Central memory CD8-positive, alpha-beta T cell (primary cell): ENCODE data around the gene ERAS.

ENCODE experiments used
- ATAC-seq: fragments of 150-1000 bp; cut with Tn5 transposase; replicated peaks from 2 replicates; pipeline ENCODE4 v1.10.0; 2022; ENCODE audit warnings: mild to moderate bottlenecking, moderate FRiP score, moderate number of reproducible peaks; ENCODE audit not compliant: poor library complexity, severe bottlenecking; ENCODE audit errors: extremely low read depth
- DNase-seq, 2 donors: peaks; one replicate each; pipeline ENCODE4 v3.0.0; 2021; ENCODE audit warnings: low spot score in 2 of 2
- H3K27ac Mint-ChIP-seq: one replicate; pipeline ENCODE4 v1.8.0; 2022; ENCODE audit warnings: low read depth, mild to moderate bottlenecking, moderate library complexity, mixed read lengths
- H3K27me3 Mint-ChIP-seq: one replicate; pipeline ENCODE4 v1.8.0; 2022; ENCODE audit warnings: mixed read lengths
- H3K36me3 Mint-ChIP-seq: one replicate; pipeline ENCODE4 v1.8.0; 2022; ENCODE audit warnings: mild to moderate bottlenecking, moderate library complexity, mixed read lengths; ENCODE audit not compliant: insufficient read depth
- H3K4me1 Mint-ChIP-seq: one replicate; pipeline ENCODE4 v1.8.0; 2022; ENCODE audit warnings: mixed read lengths
- H3K4me3 Mint-ChIP-seq: one replicate; pipeline ENCODE4 v1.8.0; 2022; ENCODE audit warnings: mild to moderate bottlenecking, moderate library complexity, mixed read lengths
- H3K9me3 Mint-ChIP-seq: one replicate; pipeline ENCODE4 v1.8.0; 2022; ENCODE audit warnings: mixed read lengths

Gene ERAS, protein sequence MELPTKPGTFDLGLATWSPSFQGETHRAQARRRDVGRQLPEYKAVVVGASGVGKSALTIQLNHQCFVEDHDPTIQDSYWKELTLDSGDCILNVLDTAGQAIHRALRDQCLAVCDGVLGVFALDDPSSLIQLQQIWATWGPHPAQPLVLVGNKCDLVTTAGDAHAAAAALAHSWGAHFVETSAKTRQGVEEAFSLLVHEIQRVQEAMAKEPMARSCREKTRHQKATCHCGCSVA

DNA sequence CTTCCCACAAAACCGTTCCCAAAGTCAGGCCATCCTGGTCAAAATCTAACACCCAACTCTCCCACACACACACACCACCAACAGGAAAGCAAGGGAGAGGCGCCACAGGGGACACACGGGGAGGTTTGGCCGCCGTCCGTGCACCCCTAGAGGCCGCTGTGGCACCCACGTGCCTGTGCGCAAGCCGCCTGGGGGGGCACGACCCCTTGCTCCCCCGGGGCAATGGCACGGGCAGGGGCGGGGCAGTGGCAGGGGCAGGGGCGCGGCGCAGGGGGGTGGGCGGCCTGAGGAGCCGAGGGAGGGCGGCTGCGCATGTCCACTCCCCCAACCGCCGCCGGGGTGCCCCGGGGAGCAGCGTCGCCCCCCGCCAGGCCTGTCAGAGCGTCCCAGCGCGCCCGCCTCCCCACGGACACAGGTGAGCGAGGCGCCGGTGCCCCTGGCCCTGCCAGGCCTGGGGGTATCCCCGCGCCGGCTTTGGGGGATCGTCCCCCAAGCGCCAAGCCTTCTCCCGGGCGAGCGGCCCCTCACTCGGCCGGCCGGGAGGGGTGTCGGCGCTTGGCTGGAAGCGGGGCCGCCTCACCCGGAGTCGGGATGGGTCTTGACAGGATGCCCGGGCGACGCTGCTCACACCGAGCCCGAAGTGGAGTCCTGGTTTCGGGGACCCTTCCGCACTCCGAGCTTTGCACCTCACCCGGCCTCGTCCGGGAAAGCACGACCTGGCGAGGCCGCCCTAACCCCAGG is at the start of gene ERAS:
Gene ERAS (plus strand): TSS at position 379 of the 741 bp plus-strand sequence. CDS start 2,611 bp downstream, outside the sequence.
- no peak for ATAC-seq

DNA sequence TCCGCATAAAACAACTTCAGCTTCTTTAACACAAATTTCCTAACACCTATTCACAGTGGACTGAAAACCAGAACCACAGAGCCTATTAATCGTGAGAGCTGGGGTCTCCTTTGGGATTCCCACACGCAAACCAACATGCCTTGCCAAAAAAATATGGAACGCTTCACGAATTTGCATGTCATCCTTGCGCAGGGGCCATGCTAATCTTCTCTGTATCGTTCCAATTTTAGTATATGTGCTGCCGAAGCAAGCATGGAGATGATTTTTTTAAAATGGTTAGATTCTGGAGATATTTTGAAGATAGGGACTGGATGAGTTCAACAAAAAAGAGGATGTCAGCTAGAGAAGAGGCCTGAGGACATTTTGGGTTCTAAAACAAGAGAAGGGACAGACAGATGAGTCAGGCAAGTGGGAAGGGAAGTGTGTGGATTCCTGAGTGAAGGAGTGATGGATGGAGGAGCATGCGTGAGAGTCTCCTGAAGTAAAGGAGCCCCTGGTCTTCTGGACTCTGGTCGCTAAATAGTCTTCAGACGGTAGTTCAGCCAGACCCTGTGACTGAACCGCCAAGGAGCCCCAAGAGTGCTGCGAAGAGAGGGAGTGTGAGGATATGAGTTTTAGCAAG is 49.4 kb upstream of the ERAS start:
- no peak for DNase-seq

More for the DNA sequence above, at the start of gene ERAS:
- H3K4me1 Mint-ChIP-seq, result peaks cover 4% of the 10 kb centered on the region
- H3K27me3 Mint-ChIP-seq, result peaks cover 19% of the 10 kb centered on the region
- no peaks in the 10 kb centered on the region for H3K9me3 Mint-ChIP-seq
- H3K4me3 Mint-ChIP-seq, result peak within 1 kb of the TSS; percentile 59
- H3K27ac Mint-ChIP-seq, result no peak within 1 kb of the TSS
- no peak for DNase-seq
- peaks cover 5% of the 10 kb centered on the region for H3K36me3 Mint-ChIP-seq

DNA sequence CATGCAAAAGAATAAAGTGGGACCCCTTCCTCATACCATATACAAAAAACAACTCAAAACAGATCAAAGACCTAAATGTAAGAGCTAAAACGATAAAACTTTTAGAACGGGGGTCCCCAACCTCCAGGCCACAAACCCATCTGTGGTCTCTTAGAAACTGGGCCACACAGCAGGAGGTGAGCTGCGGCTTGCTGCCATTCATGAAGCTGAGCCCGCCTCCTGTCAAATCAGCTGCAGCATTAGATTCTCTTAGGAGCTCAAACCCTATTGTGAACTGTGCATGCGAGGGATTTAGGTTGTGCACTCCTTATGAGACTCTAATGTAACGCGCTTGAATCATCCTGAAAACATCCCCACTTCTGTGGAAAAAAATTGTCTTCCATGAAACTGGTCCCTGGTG is 46.9 kb upstream of the ERAS start:
- no peak for DNase-seq
- Mint-ChIP-seq H3K9me3 (no peaks in the 10 kb centered on the region), H3K27me3 (peaks cover 19% of the 10 kb centered on the region), H3K4me1 (peaks cover 4% of the 10 kb centered on the region), H3K4me3 (no peak overlapping the region), H3K36me3 (no peaks in the 10 kb centered on the region), H3K27ac (no peak overlapping the region)
- no peak for ATAC-seq

More for the DNA sequence above, 49.4 kb upstream of the ERAS start:
- Mint-ChIP-seq H3K4me3 (no peak overlapping the region), H3K27me3 (peaks cover 19% of the 10 kb centered on the region), H3K27ac (no peak overlapping the region), H3K9me3 (no peaks in the 10 kb centered on the region), H3K36me3 (no peaks in the 10 kb centered on the region), H3K4me1 (peaks cover 4% of the 10 kb centered on the region)
- no peak for ATAC-seq

DNA sequence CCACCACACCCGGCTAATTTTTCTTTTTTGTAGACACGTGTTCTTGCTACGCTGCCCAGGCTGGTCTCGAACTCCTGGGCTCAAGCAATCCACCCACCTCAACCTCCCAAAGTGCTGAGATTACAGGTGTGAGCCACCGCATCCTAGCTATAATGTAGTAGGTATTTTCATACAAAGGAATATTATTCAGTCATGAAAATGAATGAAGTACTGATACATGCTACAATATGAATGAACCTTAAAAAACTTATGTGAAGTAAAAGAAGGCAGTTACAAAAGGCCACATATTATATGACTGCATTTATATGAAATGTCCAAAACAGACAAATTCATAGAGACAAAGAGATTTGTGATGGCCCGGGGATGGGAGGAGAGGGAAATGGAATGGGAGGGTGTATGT is 44.6 kb upstream of the ERAS start:
- no peaks in the 10 kb centered on the region for H3K4me1 Mint-ChIP-seq
- peaks cover 14% of the 10 kb centered on the region for H3K27me3 Mint-ChIP-seq
- no peaks in the 10 kb centered on the region for H3K36me3 Mint-ChIP-seq
- no peak overlapping the region for H3K27ac Mint-ChIP-seq
- ATAC-seq (no peak), DNase-seq (no peak)
- H3K9me3 Mint-ChIP-seq, result no peaks in the 10 kb centered on the region
- H3K4me3 Mint-ChIP-seq, result no peak overlapping the region

DNA sequence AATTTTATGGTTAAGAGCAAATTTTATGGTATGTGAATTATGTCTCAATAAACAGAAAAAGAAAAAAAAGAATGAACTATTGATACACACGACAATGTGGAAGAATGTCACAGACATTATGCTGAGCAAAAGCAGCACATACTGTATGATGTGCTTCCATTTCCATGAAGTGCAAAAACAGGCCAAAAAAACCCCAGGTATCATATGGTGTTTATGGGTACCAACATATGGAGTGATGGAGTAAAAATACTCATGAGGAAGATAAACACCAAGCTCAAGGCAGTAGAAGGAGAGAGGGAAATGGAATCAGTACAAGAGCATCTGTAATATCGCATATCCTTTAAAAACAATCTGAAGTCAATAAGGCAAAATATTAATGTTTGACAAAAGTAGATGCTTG is 44.1 kb upstream of the ERAS start:
- DNase-seq, result no peak
- Mint-ChIP-seq H3K27ac (no peak overlapping the region), H3K4me3 (no peak overlapping the region), H3K27me3 (peaks cover 14% of the 10 kb centered on the region), H3K9me3 (no peaks in the 10 kb centered on the region), H3K36me3 (no peaks in the 10 kb centered on the region), H3K4me1 (no peaks in the 10 kb centered on the region)
- no peak for ATAC-seq

DNA sequence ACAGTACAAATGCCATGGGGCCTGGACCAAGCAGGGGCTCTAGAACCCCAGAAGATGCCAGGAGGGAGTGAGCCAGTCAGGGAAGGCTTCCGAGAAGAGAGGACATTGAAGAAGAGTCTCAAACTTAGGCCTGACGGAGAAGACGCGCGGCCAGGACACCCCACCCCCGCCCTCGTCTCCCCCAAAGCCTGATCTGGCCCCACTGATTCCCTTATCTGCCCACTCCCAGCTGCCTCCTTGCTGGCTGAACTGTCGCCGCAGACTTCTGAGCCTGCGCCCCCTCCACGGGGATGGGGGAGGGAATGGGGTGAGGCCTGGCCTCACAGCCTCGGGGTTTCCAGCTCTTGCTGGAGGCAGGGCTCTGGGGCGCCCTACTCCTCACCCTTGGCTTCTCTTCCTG is 43.5 kb upstream of the ERAS start:
- Mint-ChIP-seq H3K4me1 (no peaks in the 10 kb centered on the region), H3K36me3 (no peaks in the 10 kb centered on the region)

DNA sequence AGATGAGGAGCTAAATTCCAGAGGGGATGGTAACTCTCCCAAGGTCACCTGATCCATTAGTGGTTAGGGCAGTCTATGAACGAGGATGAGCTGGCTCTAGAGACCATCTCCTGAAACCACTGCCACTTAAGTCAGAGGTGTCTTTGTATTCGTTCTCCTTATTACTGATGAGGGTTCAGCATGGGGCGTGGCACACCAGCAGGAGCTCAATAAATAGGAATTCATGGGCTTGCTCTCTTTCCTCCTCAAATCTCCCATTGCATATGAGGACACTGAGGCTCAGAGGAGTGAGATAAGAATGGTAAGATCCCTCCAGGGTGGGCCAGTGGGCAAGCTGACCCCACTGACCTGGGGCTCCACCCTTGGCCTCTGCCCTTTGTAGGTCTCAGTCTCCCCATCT is 41.6 kb upstream of the ERAS start:
- H3K27ac Mint-ChIP-seq, result no peak overlapping the region
- DNase-seq, result no peak
- peaks cover 14% of the 10 kb centered on the region for H3K4me1 Mint-ChIP-seq
- no peak for ATAC-seq
- H3K4me3 Mint-ChIP-seq, result no peak overlapping the region
- no peaks in the 10 kb centered on the region for H3K9me3 Mint-ChIP-seq
- peaks cover 9% of the 10 kb centered on the region for H3K27me3 Mint-ChIP-seq
- H3K36me3 Mint-ChIP-seq, result no peaks in the 10 kb centered on the region

More for the DNA sequence above, 43.5 kb upstream of the ERAS start:
- H3K9me3 Mint-ChIP-seq, result no peaks in the 10 kb centered on the region
- no peak overlapping the region for H3K27ac Mint-ChIP-seq
- no peak for ATAC-seq
- no peak for DNase-seq
- no peak overlapping the region for H3K4me3 Mint-ChIP-seq
- H3K27me3 Mint-ChIP-seq, result peaks cover 9% of the 10 kb centered on the region

DNA sequence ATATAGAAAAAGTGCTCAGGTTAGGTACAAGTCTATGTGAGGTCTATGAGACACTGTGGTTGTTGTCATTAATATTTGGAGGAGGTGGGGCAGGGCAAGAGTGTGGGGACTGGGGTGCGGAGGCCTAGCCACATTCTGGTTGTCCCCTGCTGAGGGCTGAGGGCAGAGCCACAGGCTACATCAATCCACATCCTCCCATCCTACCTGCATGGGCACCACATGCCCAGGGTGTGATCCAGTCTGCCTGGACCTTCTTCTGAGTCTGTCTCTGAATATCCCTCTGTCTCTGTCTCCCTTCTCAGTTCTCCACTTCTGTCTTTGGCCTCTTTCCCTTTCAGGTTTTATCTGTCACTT is 41.1 kb upstream of the ERAS start:
- H3K4me1 Mint-ChIP-seq, result peaks cover 18% of the 10 kb centered on the region
- DNase-seq, result no peak
- H3K27me3 Mint-ChIP-seq, result peaks cover 9% of the 10 kb centered on the region
- H3K36me3 Mint-ChIP-seq, result no peaks in the 10 kb centered on the region
- no peak for ATAC-seq
- H3K27ac Mint-ChIP-seq, result no peak overlapping the region
- H3K9me3 Mint-ChIP-seq, result no peaks in the 10 kb centered on the region
- H3K4me3 Mint-ChIP-seq, result no peak overlapping the region

DNA sequence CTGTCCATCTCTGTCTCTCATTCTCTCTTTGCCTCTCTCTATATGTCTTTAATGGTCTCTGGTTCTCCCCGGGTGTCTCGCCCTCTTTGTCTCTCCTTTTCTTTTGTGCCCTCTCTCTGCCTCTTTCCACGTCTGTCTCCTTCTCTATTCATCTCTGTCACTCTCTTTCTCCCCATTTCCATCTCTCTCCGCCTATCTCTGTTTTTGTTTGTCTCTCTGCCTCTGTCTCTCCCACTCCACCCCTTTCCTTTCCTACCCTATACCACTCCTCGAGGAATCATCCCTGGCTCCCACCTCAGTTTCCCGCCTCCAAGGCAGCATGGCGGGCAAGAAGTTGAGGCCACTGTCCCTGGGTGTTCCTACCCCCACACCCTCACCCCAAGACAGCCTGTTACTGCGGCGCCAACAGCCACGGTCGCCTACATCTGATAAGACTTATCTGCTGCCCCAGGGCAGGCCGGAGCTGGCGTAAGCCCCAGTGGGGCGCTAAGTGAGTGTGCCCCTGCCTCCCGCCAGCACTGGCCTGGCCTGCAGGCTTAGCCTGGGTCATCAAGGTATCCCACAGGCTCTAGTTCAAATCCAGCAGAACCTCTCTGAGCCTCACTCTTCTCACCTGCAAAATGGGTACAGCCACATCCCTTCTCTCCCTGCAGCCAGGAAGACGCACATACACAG is 40.6 kb upstream of the ERAS start:
- peaks cover 9% of the 10 kb centered on the region for H3K27me3 Mint-ChIP-seq
- H3K27ac Mint-ChIP-seq, result no peak overlapping the region
- peaks cover 19% of the 10 kb centered on the region for H3K4me1 Mint-ChIP-seq
- DNase-seq (no peak), ATAC-seq (no peak)
- no peak overlapping the region for H3K4me3 Mint-ChIP-seq
- H3K9me3 Mint-ChIP-seq, result no peaks in the 10 kb centered on the region
- H3K36me3 Mint-ChIP-seq, result no peaks in the 10 kb centered on the region

DNA sequence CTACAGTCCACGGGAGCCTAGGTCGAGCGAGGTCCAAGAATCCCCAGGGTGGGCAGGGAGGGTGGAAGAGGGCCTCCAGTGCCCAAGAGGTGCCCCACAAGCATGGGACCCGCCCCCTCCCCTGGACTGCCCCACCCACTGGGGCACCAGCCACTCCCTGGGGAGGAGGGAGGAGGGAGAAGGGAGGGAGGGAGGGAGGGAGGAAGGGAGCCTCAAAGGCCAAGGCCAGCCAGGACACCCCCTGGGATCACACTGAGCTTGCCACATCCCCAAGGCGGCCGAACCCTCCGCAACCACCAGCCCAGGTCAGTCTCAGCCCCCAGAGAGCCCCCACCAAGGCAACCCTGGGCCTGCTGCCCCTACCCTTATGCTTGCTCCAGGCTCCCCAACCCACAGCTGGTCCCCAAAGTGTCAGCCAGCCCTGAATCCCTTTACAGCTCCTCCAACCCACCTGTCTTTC is 39.9 kb upstream of the ERAS start, which contains the start of gene GATA1:
Gene GATA1 (plus strand): TSS at position 250 of the 460 bp plus-strand sequence. CDS start 4,520 bp downstream, outside the sequence.
- Mint-ChIP-seq H3K4me3 (no peak within 1 kb of the TSS), H3K9me3 (no peaks in the 10 kb centered on the region), H3K27ac (no peak within 1 kb of the TSS), H3K4me1 (peaks cover 19% of the 10 kb centered on the region), H3K36me3 (no peaks in the 10 kb centered on the region), H3K27me3 (peaks cover 9% of the 10 kb centered on the region)
- ATAC-seq (no peak), DNase-seq (no peak)

DNA sequence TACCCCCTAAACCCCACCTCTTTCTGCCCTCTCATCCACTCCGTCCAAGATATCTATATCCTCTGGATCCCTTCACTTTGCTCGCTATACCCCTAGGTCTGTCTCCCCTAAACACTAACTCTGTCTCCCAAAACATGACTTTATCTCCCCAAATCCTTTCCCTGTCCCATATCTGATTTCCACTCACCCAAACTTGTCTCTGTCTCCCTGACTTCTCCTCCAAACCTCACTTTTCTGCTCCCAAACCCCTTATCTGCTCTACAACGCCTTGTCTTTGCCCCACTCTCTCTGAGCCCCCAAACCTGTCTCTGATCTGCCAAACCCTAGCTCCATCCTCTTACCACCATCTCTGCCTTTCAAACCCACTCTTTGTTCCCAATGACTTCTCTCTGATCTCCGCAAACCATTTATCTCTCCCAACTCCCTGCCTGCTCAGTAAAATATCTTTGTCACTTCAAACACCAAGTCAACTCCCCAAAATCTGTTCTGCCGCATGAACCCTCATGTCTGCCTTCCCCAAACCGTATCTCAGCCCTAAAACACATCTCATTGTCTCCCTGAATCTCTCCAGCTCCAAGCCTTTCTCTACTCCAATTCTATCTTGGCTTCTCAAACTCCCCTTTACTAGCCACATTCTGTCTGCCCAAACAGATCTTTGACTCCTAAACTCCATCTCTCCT is 39.3 kb upstream of the ERAS start:
- no peak for ATAC-seq
- Mint-ChIP-seq H3K4me1 (peaks cover 19% of the 10 kb centered on the region), H3K36me3 (no peaks in the 10 kb centered on the region), H3K27me3 (peaks cover 9% of the 10 kb centered on the region), H3K4me3 (no peak overlapping the region), H3K9me3 (no peaks in the 10 kb centered on the region), H3K27ac (no peak overlapping the region)
- DNase-seq, result no peak
